ENCODE measurements around the gene SEL1L2.

SEL1L2 gene

GRCh38 chr20:13875265-13875811 is 115.1 kb downstream of the SEL1L2 start:
- Histone ChIP-seq H3K4me3 (no peak overlapping the region), H3K36me3 (no peaks in the 10 kb centered on the region), H3K27me3 (no peaks in the 10 kb centered on the region), H3K9me3 (no peaks in the 10 kb centered on the region), H3K4me1 (peaks cover 0 to 23% (median 2%) of the 10 kb centered on the region in 4 donors), H3K27ac (peak overlapping the region in 1 of 2 donors; percentile 10)
- DNase-seq: no peak
- intact Hi-C loops (cut with DNase I; ENCODE audit: low total_unique reads): no loop called here
- no peak for TF ChIP-seq CTCF (IDR thresholded peaks at IDR 0.05)

GRCh38 chr20:13874394-13875157 is 115.8 kb downstream of the SEL1L2 start:
- no peaks in the 10 kb centered on the region for H3K9me3 ChIP-seq
- peak overlapping the region in 1 of 2 donors; percentile 10 for H3K27ac ChIP-seq
- intact Hi-C loops (cut with DNase I; ENCODE audit: low total_unique reads): no loop called here
- H3K36me3 ChIP-seq: no peaks in the 10 kb centered on the region
- no peak for TF ChIP-seq CTCF (IDR thresholded peaks at IDR 0.05)
- DNase-seq: no peak
- H3K4me3 ChIP-seq: no peak overlapping the region
- H3K4me1 ChIP-seq: peaks cover 0 to 30% (median 7%) of the 10 kb centered on the region in 4 donors
- H3K27me3 ChIP-seq: no peaks in the 10 kb centered on the region

- Histone ChIP-seq H3K4me3 (no peak overlapping the region), H3K27ac (no peak overlapping the region), H3K4me1 (peaks cover 0 to 38% (median 14%) of the 10 kb centered on the region in 4 donors), H3K9me3 (no peaks in the 10 kb centered on the region), H3K36me3 (no peaks in the 10 kb centered on the region), H3K27me3 (no peaks in the 10 kb centered on the region)
- intact Hi-C loops (cut with DNase I; ENCODE audit: low total_unique reads): no loop called here
- DNase-seq: no peak
- no peak for TF ChIP-seq CTCF (IDR thresholded peaks at IDR 0.05)
Observed at GRCh38 chr20:13873831-13874230, 116.6 kb downstream of the SEL1L2 start.

GRCh38 chr20:13870170-13870748 is 120.2 kb downstream of the SEL1L2 start:
- peak overlapping the region; percentile 36 to 76 for H3K27ac ChIP-seq
- intact Hi-C loops (cut with DNase I; ENCODE audit: low total_unique reads): no loop called here
- no peaks in the 10 kb centered on the region for H3K27me3 ChIP-seq
- DNase-seq: no peak
- peaks cover 0 to 72% (median 42%) of the 10 kb centered on the region in 4 donors for H3K4me1 ChIP-seq
- H3K4me3 ChIP-seq: no peak overlapping the region
- no peak for TF ChIP-seq CTCF (IDR thresholded peaks at IDR 0.05)
- H3K36me3 ChIP-seq: no peaks in the 10 kb centered on the region
- H3K9me3 ChIP-seq: no peaks in the 10 kb centered on the region

- Histone ChIP-seq H3K27ac (peak overlapping the region; percentile 76 to 81), H3K36me3 (no peaks in the 10 kb centered on the region), H3K4me3 (no peak overlapping the region), H3K9me3 (no peaks in the 10 kb centered on the region), H3K27me3 (no peaks in the 10 kb centered on the region), H3K4me1 (peaks cover 0 to 58% (median 43%) of the 10 kb centered on the region in 4 donors)
- TF ChIP-seq CTCF (IDR thresholded peaks at IDR 0.05): no peak
- intact Hi-C loops (cut with DNase I; ENCODE audit: low total_unique reads): loop anchor here (10.0 kb wide), 1 partner anchor 66 kb away; no protein-coding TSS in a partner anchor
- peak; percentile 63 to 87 for DNase-seq
Observed at GRCh38 chr20:13868331-13868730, 122.1 kb downstream of the SEL1L2 start.
